ENCODE measurements around the gene PIP4K2A.

The PIP4K2A gene

GRCh38 chr10:22644222-22644621, 70.2 kb downstream of the PIP4K2A start:
- TF ChIP-seq ZFX (IDR thresholded peaks at IDR 0.05): no peak
- TF ChIP-seq, protein P1, sequence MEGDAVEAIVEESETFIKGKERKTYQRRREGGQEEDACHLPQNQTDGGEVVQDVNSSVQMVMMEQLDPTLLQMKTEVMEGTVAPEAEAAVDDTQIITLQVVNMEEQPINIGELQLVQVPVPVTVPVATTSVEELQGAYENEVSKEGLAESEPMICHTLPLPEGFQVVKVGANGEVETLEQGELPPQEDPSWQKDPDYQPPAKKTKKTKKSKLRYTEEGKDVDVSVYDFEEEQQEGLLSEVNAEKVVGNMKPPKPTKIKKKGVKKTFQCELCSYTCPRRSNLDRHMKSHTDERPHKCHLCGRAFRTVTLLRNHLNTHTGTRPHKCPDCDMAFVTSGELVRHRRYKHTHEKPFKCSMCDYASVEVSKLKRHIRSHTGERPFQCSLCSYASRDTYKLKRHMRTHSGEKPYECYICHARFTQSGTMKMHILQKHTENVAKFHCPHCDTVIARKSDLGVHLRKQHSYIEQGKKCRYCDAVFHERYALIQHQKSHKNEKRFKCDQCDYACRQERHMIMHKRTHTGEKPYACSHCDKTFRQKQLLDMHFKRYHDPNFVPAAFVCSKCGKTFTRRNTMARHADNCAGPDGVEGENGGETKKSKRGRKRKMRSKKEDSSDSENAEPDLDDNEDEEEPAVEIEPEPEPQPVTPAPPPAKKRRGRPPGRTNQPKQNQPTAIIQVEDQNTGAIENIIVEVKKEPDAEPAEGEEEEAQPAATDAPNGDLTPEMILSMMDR (conservative IDR thresholded peaks at IDR 0.05): no peak
- no peak overlapping the region for H3K27ac ChIP-seq

- H3K27ac ChIP-seq: no peak overlapping the region
- TF ChIP-seq, protein P1 (conservative IDR thresholded peaks at IDR 0.05): no peak
- no peak for TF ChIP-seq ZFX (IDR thresholded peaks at IDR 0.05)
Observed at GRCh38 chr10:22643775-22644174, 70.6 kb downstream of the PIP4K2A start.

- TF ChIP-seq ZFX (IDR thresholded peaks at IDR 0.05): no peak
- TF ChIP-seq, protein P1 (conservative IDR thresholded peaks at IDR 0.05): no peak
- no peak overlapping the region for H3K27ac ChIP-seq
Observed at GRCh38 chr10:22643116-22643515, 71.3 kb downstream of the PIP4K2A start.

GRCh38 chr10:22641743-22642142, 72.6 kb downstream of the PIP4K2A start:
- TF ChIP-seq ZFX (IDR thresholded peaks at IDR 0.05): no peak
- TF ChIP-seq, protein P1 (conservative IDR thresholded peaks at IDR 0.05): no peak
- H3K27ac ChIP-seq: no peak overlapping the region

DNA sequence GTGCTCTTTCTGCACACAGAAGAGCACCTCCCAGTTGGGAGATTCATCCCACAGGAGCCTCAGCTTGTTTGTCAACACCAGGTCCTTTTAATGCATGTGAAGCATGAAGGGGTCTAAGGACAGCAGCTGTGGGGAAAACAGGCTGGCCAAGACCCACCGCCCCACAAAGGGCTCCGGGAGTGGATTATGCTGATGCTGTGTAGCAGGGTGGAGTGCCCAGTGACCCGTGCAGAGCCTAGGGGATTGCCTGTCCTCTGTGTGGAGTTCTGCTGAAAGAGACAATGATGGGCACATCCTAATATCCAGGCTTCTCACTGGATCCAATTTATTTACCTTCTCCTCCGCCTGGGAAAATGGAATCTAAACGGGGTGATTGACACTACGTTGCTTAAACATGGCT, 74.0 kb downstream of the PIP4K2A start:
- H3K27ac ChIP-seq: no peak overlapping the region
- no peak for TF ChIP-seq ZFX (IDR thresholded peaks at IDR 0.05)

GRCh38 chr10:22638863-22639262, 75.5 kb downstream of the PIP4K2A start:
- no peak overlapping the region for H3K27ac ChIP-seq
- no peak for TF ChIP-seq ZFX (IDR thresholded peaks at IDR 0.05)
- TF ChIP-seq, protein P1 (conservative IDR thresholded peaks at IDR 0.05): no peak

DNA sequence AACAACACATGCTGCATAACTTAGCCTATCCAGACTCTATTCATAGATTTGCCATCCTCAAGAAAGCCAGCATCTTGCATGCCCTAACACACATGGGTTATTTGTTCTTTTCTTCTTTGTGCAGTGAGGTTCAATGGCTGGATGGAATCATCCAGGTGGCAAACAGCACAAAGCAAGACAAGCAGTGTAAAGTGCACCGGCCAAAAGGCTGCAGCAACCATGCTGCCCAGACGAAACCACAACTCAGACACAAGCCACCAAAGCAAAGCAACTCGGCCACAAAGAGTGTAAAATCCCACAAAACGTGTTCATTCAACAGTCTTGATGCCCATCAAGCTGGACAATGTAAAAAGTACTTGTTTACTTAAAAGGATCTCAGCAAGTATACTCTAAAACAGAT, 76.9 kb downstream of the PIP4K2A start:
- TF ChIP-seq, protein P1 (conservative IDR thresholded peaks at IDR 0.05): no peak
- no peak for TF ChIP-seq ZFX (IDR thresholded peaks at IDR 0.05)
- H3K27ac ChIP-seq: no peak overlapping the region

GRCh38 chr10:22635650-22636049, 78.7 kb downstream of the PIP4K2A start:
- TF ChIP-seq, protein P1 (conservative IDR thresholded peaks at IDR 0.05): no peak
- no peak for TF ChIP-seq ZFX (IDR thresholded peaks at IDR 0.05)
- H3K27ac ChIP-seq: no peak overlapping the region
